GM12891 (cell line): ENCODE results near the gene TSKU.

Source experiments
- DNase-seq: peaks from one replicate; pipeline ENCODE4 v3.0.0; 2011; ENCODE audit warnings: low spot score; ENCODE audit not compliant: insufficient read length
- FAIRE-seq: peaks from 2 replicates; lab custom pipeline; 2011; peaks lifted over from hg19 to GRCh38; lab: Jason Lieb, UNC
- PAX5 ChIP-seq: IDR thresholded peaks from 2 replicates; pipeline ENCODE4 v1.6.1; 2011; ENCODE audit warnings: low read length, moderate library complexity, mild to moderate bottlenecking; ENCODE audit not compliant: insufficient read depth, severe bottlenecking
- POLR2A ChIP-seq: IDR thresholded peaks from 2 replicates; pipeline ENCODE4 v1.6.1; 2011; ENCODE audit warnings: low read depth, low read length, control low read depth
- POLR2AphosphoS5 ChIP-seq: IDR thresholded peaks from 2 replicates; pipeline ENCODE4 v1.6.1; 2011; ENCODE audit warnings: low read depth, low read length, control low read depth
- POU2F2 ChIP-seq: IDR thresholded peaks from 2 replicates; pipeline ENCODE4 v1.6.1; 2011; ENCODE audit warnings: low read depth, mild to moderate bottlenecking, control low read depth, low read length, moderate library complexity
- SPI1 ChIP-seq: IDR thresholded peaks from 2 replicates; pipeline ENCODE4 v1.6.1; 2011; ENCODE audit warnings: low read depth, low read length, control low read depth
- TAF1 ChIP-seq: IDR thresholded peaks from 2 replicates; pipeline ENCODE4 v1.6.1; 2011; ENCODE audit warnings: low read depth, low read length, control low read depth

Gene TSKU

GRCh38 chr11:76778874-76779273, 4.3 kb upstream of the TSKU start:
- no peak for TF ChIP-seq POLR2AphosphoS5
- no peak for TF ChIP-seq TAF1
- no peak for TF ChIP-seq SPI1
- TF ChIP-seq PAX5: no peak
- no peak for TF ChIP-seq POLR2A
- no peak for TF ChIP-seq POU2F2
- FAIRE-seq (no peak), DNase-seq (no peak)

GRCh38 chr11:76781046-76781801, 1.9 kb upstream of the TSKU start:
- TF ChIP-seq POLR2A (no peak), PAX5 (no peak), POLR2AphosphoS5 (no peak), SPI1 (no peak), POU2F2 (no peak), TAF1 (no peak)
- FAIRE-seq: no peak
- no peak for DNase-seq

GRCh38 chr11:76781807-76782530, 1.2 kb upstream of the TSKU start:
- TF ChIP-seq POLR2A (no peak), PAX5 (no peak), SPI1 (no peak)
- FAIRE-seq (no peak), DNase-seq (no peak)

- FAIRE-seq (no peak), DNase-seq (no peak)
- TF ChIP-seq SPI1: 0 out of 2 replicates have a peak, but pooled peaks have one; percentile 7
- no peak for TF ChIP-seq TAF1
Measured at GRCh38 chr11:76782531-76783293, 444 bp upstream of the TSKU start.

GRCh38 chr11:76783896-76784813, 999 bp downstream of the TSKU start:
- TF ChIP-seq TAF1 (no peak), PAX5 (no peak), POLR2AphosphoS5 (no peak), SPI1 (no peak)
- DNase-seq: no peak
- no peak for FAIRE-seq

GRCh38 chr11:76785513-76785912, 2.4 kb downstream of the TSKU start:
- no peak for DNase-seq

GRCh38 chr11:76786016-76786415, 2.9 kb downstream of the TSKU start:
- DNase-seq (no peak), FAIRE-seq (no peak)
- TF ChIP-seq TAF1: no peak
- TF ChIP-seq POLR2A: no peak
- no peak for TF ChIP-seq POU2F2
- TF ChIP-seq SPI1: no peak
- TF ChIP-seq PAX5: no peak
- no peak for TF ChIP-seq POLR2AphosphoS5

More at GRCh38 chr11:76785513-76785912, 2.4 kb downstream of the TSKU start:
- no peak for TF ChIP-seq SPI1
- TF ChIP-seq POLR2A: no peak
- TF ChIP-seq POU2F2: no peak
- no peak for TF ChIP-seq POLR2AphosphoS5
- no peak for TF ChIP-seq PAX5
- TF ChIP-seq TAF1: no peak
- no peak for FAIRE-seq

GRCh38 chr11:76786441-76787014, 3.4 kb downstream of the TSKU start:
- FAIRE-seq: no peak

More at GRCh38 chr11:76786441-76787014, 3.4 kb downstream of the TSKU start:
- TF ChIP-seq POLR2A (no peak), SPI1 (no peak), TAF1 (no peak), POLR2AphosphoS5 (no peak), POU2F2 (no peak), PAX5 (no peak)
- no peak for DNase-seq
